ENCODE results near the gene ST7. TPM values are rescaled to one million over a fixed set of nuclear protein-coding genes. Genes with fewer than 3 reads are reported as not detected.

Gene ST7
- total and polyA plus RNA-seq, 2 donors (not counting 3 experiments of a cell fraction or from before 2014, with no cell fraction given) = 18.6 to 24.9 TPM

- Histone ChIP-seq H3K27me3 (ENCODE audit: control insufficient read depth in 2 of 2, insufficient read depth in 2 of 2, low read length in 2 of 2) (no peaks in the 10 kb centered on the region), H3K4me3 (replicated peaks in 1 of 3; ENCODE audit: insufficient read depth in 1 of 3, low read depth in 1 of 3, low read length in 3 of 3) (no peak overlapping the region), H3K4me1 (ENCODE audit: control insufficient read depth, extremely low read depth, insufficient read depth, low read length) (peaks cover 36% of the 10 kb centered on the region), H3K9ac (replicated peaks; ENCODE audit: extremely low read depth, insufficient read depth, low read length) (no peak overlapping the region), H3K27ac (ENCODE audit: insufficient read depth, low read depth, low read length) (no peak overlapping the region), H3K36me3 (ENCODE audit: control insufficient read depth in 2 of 2, extremely low read depth in 1 of 2, insufficient read depth in 2 of 2, low read length in 2 of 2) (no peaks in the 10 kb centered on the region), H2AFZ (ENCODE audit: low read depth, low read length) (no peak overlapping the region), H3K9me1 (replicated peaks; ENCODE audit: control insufficient read depth, extremely low read depth, insufficient read depth, low read length) (peaks cover 2% of the 10 kb centered on the region), H3K9me3 (replicated peaks; ENCODE audit: control insufficient read depth, insufficient read depth, low read length) (no peaks in the 10 kb centered on the region), H3K79me2 (ENCODE audit: control insufficient read depth, insufficient read depth, low read length) (peaks cover 23% of the 10 kb centered on the region), H3K4me2 (ENCODE audit: insufficient read depth, low read length) (no peak overlapping the region), H4K20me1 (replicated peaks; ENCODE audit: control insufficient read depth, extremely low read depth, insufficient read depth, low read length) (no peaks in the 10 kb centered on the region)
- dilution Hi-C loops (cut with MboI; ENCODE audit: extremely low pct_ligation_motif_present, low sequenced_read_pairs) = no loop called here
- no peak for TF ChIP-seq MAX (IDR thresholded peaks at IDR 0.05; ENCODE audit: insufficient read depth, insufficient read length)
- TF ChIP-seq POLR2AphosphoS5 (IDR thresholded peaks at IDR 0.05; ENCODE audit: insufficient read depth, low read depth, low read length) = no peak
- TF ChIP-seq EZH2 (IDR thresholded peaks at IDR 0.05; ENCODE audit: borderline replicate concordance, low read depth, low read length, severe bottlenecking) = no peak
- TF ChIP-seq CTCF (IDR thresholded peaks at IDR 0.05; ENCODE audit: extremely low read depth in 1 of 2, insufficient read depth in 1 of 2, low read depth in 1 of 2, low read length in 2 of 2) = no peak
- BruUV-seq (replicated peaks) = no TSS peak
- CTCF ChIA-PET = interaction anchor here (0.8 to 2.5 kb wide), 8 partner anchors 9 to 106 kb away, joined by 3 to 10 read pairs (median 4); no protein-coding TSS in a partner anchor
- DNase-seq (ENCODE audit: low read depth, low spot score) = no peak
- intact Hi-C loops (cut with micrococcal nuclease) = loop anchor here (2.0 kb wide), 1 partner anchor 13 kb away; no protein-coding TSS in a partner anchor
- POLR2A ChIA-PET = no interaction called here
- no peak for FAIRE-seq
Measured at GRCh38 chr7:117021986-117022385, 68.7 kb downstream of the ST7 start.

- dilution Hi-C loops (cut with MboI; ENCODE audit: extremely low pct_ligation_motif_present, low sequenced_read_pairs) = no loop called here
Measured at GRCh38 chr7:117023325-117023854, 70.1 kb downstream of the ST7 start.

More at GRCh38 chr7:117023325-117023854, 70.1 kb downstream of the ST7 start:
- no TSS peak for BruUV-seq (replicated peaks)
- no peak for FAIRE-seq
- peaks cover 2% of the 10 kb centered on the region for H3K9me1 ChIP-seq (replicated peaks; ENCODE audit: control insufficient read depth, extremely low read depth, insufficient read depth, low read length)
- ChIA-PET CTCF (interaction anchor here (1.8 to 2.5 kb wide), 2 partner anchors 95 to 104 kb away, joined by 5 to 10 read pairs; no protein-coding TSS in a partner anchor), POLR2A (no interaction called here)
- intact Hi-C loops (cut with micrococcal nuclease) = no loop called here
- no peak overlapping the region for H3K4me2 ChIP-seq (ENCODE audit: insufficient read depth, low read length)
- no peaks in the 10 kb centered on the region for H3K27me3 ChIP-seq (ENCODE audit: control insufficient read depth in 2 of 2, insufficient read depth in 2 of 2, low read length in 2 of 2)
- no peak overlapping the region for H3K4me3 ChIP-seq (replicated peaks in 1 of 3; ENCODE audit: insufficient read depth in 1 of 3, low read depth in 1 of 3, low read length in 3 of 3)
- no peaks in the 10 kb centered on the region for H3K36me3 ChIP-seq (ENCODE audit: control insufficient read depth in 2 of 2, extremely low read depth in 1 of 2, insufficient read depth in 2 of 2, low read length in 2 of 2)
- peaks cover 30% of the 10 kb centered on the region for H3K79me2 ChIP-seq (ENCODE audit: control insufficient read depth, insufficient read depth, low read length)
- no peak overlapping the region for H2AFZ ChIP-seq (ENCODE audit: low read depth, low read length)
- H3K4me1 ChIP-seq (ENCODE audit: control insufficient read depth, extremely low read depth, insufficient read depth, low read length) = peaks cover 36% of the 10 kb centered on the region
- H3K9ac ChIP-seq (replicated peaks; ENCODE audit: extremely low read depth, insufficient read depth, low read length) = no peak overlapping the region
- DNase-seq (ENCODE audit: low read depth, low spot score) = no peak
- no peaks in the 10 kb centered on the region for H4K20me1 ChIP-seq (replicated peaks; ENCODE audit: control insufficient read depth, extremely low read depth, insufficient read depth, low read length)
- no peaks in the 10 kb centered on the region for H3K9me3 ChIP-seq (replicated peaks; ENCODE audit: control insufficient read depth, insufficient read depth, low read length)
- TF ChIP-seq GATA2 (IDR thresholded peaks at IDR 0.05; ENCODE audit: insufficient read depth, insufficient read length, low read depth, low read length) = no peak
- TF ChIP-seq POLR2A (IDR thresholded peaks at IDR 0.05; ENCODE audit: low read depth, low read length) = no peak
- no peak for TF ChIP-seq EZH2 (IDR thresholded peaks at IDR 0.05; ENCODE audit: borderline replicate concordance, low read depth, low read length, severe bottlenecking)
- no peak for TF ChIP-seq MYC (IDR thresholded peaks at IDR 0.05; ENCODE audit: low read depth, low read length)
- no peak for TF ChIP-seq CTCF (IDR thresholded peaks at IDR 0.05; ENCODE audit: extremely low read depth in 1 of 2, insufficient read depth in 1 of 2, low read depth in 1 of 2, low read length in 2 of 2)
- no peak for TF ChIP-seq FOS (IDR thresholded peaks at IDR 0.05; ENCODE audit: borderline replicate concordance, insufficient read depth, low read length)
- TF ChIP-seq JUN (IDR thresholded peaks at IDR 0.05; ENCODE audit: borderline replicate concordance, insufficient read depth, insufficient read length, low read depth) = no peak
- TF ChIP-seq POLR2AphosphoS5 (IDR thresholded peaks at IDR 0.05; ENCODE audit: insufficient read depth, low read depth, low read length) = no peak
- no peak overlapping the region for H3K27ac ChIP-seq (ENCODE audit: insufficient read depth, low read depth, low read length)

All from endothelial cell of umbilical vein (primary cell).